HG03342 (cell line): ENCODE results near the gene ITPKC.
A peak's percentile ranks its signal among the peaks of the same experiment; 100 is the strongest.
"Not testable (repeated sequence)": the region's sequence is repeated elsewhere in the genome, so short reads cannot be mapped to it uniquely, and the experiment has no call there.

Experiments
- ATAC-seq: cut with Tn5 transposase; IDR thresholded peaks from one replicate; pipeline ENCODE4 v1.9.1; 2021; ENCODE audit warnings: mild to moderate bottlenecking, moderate library complexity; ENCODE audit not compliant: unreplicated experiment

The ITPKC gene

DNA sequence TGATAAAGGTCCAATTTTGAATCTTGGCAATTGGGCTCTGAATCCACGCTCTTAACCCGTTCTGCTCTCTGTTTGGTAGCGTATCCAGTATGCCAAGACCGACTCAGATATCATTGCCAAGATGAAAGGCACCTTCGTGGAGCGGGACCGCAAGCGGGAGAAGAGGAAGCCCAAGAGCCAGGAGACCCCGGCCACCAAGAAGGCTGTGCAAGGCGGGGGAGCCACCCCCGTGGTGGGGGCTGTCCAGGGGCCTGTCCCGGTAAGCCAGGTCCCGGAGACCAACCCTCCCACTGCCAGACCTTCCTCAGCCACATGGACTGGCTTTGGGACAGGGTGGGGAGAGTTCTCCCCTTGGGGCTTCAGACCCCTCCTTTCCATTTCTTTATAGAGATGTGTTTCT lies 42.4 kb downstream of the ITPKC start:
- ATAC-seq: no peak

DNA sequence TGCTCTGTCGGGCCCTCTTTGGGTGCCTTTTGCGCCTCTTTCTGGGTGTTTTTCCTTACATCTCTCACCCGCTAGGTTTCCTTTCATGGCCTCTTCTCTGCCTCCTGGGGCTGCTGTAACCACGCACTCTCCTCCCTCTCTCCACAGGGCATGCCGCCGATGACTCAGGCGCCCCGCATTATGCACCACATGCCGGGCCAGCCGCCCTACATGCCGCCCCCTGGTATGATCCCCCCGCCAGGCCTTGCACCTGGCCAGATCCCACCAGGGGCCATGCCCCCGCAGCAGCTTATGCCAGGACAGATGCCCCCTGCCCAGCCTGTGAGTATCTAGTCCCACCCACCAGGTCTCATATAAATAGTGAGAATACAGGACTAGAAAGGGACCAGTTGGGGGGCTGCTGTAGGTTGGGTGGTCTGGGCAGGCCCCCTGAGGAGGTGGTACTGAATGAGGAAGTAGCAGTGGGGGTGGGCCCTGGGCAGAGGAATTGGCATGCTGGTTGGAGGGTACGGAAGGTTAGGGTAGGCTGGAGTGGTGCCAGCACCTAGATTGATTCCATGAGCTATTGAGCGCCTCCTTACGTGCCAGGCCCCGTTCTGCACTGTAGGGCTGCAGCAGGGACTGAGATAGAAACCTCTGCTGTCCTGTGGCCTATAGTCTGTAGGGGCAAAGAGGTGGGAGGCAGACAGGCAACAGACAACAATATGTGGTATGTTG lies 46.0 kb downstream of the ITPKC start:
- no peak for ATAC-seq

DNA sequence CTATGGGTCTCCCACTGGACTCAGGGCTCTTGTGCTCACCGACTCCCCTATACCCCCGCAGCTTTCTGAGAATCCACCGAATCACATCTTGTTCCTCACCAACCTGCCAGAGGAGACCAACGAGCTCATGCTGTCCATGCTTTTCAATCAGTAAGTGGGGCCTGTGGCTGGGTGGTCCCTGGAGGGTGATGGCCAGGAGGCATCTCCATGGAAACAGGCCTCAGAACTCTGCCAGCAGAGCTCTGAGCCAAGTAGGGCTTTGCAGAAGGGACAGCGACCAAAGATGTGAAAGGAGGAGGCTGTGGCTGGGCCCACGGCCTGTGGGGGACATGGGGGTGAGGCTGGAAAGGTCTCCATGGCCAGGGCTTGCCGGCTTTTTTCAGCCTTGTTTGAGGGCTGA lies 46.6 kb downstream of the ITPKC start:
- no peak for ATAC-seq

DNA sequence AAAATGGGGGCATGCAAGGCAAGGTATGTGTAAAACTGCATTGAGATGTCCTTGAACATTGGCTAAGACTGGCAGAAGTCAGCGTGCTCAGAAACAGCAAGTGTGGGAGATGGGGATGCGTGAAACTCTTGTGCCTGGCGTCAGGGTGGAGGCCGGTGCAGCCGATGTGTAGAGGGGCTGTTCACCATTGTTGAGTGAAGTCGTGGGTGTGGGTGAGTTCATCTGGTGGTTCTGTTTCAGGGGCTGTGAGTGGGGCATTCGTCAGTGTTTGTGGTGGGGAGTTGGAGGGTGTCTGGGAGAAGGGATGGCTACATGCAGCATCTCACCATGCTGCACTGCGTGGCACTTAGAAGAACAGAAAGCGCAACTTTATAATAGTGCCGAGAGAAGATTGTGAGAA lies 47.1 kb downstream of the ITPKC start:
- ATAC-seq: no peak

DNA sequence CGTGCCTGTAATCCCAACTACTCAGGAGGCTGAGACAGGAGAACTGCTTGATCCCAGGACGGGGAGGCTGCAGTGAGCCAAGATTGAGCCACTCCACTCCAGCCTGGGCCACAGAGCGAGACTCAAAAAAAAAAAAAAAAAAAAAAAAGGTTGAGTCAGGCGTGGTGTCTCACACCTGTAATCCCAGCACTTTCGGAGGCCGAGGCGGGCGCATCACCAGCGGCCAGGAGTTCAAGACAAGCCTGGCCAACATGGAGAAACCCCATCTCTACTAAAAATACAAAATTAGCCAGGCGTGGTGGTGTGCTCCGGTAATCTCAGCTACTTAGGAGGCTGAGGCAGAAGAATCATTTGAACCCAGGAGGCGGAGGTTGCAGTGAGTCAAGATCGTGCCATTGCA lies 49.5 kb downstream of the ITPKC start:
- ATAC-seq: not testable (repeated sequence)

DNA sequence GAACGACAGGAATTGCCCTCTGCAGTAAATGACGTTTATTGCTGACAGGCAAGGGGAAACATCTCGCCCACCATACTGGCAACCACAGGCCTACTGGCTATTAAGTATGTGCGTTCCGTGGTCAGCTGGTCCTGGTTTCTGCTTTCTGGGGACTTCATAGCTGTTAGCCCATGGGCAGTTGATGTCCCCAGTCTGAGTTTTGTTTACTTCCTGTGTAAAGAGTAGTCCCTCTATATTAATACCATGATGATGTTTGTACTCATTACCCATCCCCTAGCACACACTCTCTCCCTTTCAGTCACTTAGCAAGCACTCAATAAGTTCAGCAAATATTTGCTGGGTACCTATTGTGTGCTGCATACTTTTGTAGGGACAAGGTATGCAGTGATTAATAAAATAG lies 52.0 kb downstream of the ITPKC start:
- no peak for ATAC-seq

DNA sequence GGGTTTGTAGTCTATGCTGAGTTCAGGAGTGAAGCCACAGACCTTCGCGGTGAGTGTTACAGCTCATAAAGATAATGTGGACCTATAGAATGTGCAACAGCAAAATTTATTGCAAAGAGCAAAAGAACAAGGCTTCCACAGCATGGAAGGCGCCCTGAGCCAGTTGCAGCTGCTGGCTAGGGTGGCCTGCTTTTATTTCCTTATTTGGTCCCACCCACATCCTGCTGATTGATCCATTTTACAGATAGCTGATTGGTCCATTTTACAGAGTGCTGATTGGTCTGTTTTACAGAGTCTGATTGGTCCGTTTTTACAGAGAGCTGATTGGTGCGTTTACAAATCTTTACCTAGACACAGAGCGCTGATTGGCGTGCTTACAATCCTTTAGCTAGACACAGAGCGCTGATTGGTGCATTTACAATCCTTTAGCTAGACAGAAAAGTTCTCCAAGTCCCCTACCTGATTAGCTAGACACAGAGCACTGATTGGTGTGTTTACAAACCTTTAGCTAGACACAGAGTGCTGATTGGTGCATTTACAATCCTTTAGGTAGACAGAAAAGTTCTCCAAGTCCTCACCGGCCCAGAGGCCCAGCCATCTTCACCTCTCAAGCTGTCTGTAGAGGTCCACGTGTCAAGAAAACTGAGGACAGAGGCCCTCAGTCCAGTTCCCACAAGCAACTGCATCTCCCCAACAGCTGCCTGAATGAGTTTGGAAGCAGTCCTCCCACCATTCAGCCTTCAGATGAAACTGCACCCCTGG lies 54.4 kb downstream of the ITPKC start:
- ATAC-seq: not testable (repeated sequence)

DNA sequence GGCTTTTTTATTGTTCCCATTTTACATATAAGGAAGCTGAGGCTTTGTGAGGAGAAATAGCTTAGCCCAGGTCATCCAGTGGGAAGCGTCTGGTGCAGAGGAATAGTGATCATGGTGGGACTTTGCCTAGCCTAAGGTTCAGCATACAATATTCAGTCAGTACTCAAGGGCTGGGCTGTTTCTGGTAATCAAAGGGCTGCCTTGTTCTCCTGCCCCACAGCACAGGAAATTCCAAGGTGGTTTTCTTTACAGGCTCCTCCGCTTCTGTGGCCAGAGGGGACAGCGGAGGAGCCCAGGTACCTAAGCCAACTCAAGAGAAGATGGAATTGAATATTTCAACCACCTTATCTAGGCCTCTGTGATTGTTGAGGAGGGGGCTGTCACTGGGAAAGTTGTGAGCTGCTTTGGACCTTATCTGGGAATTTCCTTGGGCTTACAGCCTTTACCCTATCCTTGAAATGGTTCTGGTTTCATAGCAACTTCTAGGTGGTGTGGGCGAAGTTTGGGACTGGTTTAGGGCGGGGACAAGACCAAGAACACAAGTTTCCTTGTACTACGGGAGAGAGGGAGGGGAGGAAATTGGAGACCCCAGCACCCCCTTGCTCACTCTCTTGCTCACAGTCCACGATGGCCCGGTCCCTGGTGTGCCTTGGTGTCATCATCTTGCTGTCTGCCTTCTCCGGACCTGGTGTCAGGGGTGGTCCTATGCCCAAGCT lies 58.2 kb downstream of the ITPKC start, which contains the start of gene MIA:
Gene MIA, plus strand, starts transcription at position 606 of the 716 bp plus-strand sequence. Its CDS starts 22 bp downstream, at position 628.
- ATAC-seq: no peak

DNA sequence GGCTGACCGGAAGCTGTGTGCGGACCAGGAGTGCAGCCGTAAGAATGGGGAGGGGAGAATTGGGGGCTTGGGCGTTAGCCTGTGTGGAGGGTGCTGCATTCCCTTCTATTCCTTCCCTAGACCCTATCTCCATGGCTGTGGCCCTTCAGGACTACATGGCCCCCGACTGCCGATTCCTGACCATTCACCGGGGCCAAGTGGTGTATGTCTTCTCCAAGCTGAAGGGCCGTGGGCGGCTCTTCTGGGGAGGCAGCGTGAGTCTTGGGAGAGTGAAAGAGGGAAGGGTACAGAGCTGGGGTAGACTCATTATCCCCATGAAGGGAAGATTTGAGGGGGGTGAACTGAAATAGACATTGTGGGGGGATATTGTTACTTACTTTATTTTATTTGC lies 58.7 kb downstream of the ITPKC start:
- ATAC-seq: no peak

DNA sequence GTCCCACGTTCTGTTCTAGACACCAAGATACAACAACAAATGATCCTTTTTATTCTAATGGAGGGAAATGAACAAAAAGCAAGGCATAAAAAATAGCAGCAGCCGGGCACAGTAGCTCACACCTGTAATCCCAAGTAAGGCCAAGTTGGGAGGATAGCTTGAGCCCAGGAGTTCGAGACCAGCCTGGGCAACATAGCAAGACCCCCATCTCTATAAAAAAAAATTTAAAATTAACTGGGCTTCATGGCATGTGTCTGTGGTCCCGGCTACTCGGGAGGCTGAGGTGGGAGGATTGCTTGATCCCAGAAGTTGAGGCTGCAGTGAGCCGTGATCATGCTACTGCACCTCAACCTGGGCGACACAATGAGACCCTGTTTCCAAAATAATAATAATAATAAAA lies 59.5 kb downstream of the ITPKC start:
- ATAC-seq: no peak

DNA sequence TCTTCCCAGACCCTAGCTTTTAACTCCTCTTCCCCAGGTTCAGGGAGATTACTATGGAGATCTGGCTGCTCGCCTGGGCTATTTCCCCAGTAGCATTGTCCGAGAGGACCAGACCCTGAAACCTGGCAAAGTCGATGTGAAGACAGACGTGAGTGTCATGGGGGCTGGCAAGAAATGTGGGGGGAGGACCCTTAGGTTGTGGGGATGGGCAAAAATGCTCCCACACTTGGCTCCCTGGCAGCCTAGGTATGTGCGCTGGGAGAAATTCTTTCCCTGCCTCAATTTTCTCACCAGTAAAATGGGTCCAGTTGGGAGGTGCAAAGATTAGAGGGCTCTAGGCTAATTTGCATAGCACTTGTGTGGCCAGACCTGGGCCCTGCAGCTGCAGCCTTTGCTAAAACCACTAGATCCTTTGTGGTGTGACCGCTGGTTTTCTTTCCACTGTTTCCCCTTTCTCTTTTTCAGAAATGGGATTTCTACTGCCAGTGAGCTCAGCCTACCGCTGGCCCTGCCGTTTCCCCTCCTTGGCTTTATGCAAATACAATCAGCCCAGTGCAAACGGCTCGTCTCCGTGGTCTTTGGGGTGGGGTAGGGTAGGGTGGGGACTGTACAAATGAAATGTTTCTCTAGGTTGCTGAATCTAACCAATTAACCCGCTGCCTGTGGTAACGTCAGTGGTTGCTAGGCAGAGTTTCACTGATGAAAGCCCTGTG lies 60.2 kb downstream of the ITPKC start:
- ATAC-seq: peak; percentile 61

DNA sequence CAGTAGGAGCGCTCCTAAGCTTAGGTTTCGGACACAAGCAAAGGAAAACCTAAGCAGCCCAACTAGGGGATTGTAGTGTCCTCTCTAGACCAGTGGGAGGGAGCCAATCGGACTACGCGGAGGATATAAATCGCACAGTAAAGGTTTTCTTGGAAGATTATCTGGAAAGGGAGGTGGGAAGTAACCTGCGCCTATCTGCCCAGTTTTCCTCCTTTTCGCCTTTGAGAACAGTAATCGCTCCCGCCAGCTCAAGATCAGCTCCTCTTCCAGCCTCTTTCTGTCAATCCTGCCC lies 60.7 kb downstream of the ITPKC start:
- ATAC-seq: no peak

DNA sequence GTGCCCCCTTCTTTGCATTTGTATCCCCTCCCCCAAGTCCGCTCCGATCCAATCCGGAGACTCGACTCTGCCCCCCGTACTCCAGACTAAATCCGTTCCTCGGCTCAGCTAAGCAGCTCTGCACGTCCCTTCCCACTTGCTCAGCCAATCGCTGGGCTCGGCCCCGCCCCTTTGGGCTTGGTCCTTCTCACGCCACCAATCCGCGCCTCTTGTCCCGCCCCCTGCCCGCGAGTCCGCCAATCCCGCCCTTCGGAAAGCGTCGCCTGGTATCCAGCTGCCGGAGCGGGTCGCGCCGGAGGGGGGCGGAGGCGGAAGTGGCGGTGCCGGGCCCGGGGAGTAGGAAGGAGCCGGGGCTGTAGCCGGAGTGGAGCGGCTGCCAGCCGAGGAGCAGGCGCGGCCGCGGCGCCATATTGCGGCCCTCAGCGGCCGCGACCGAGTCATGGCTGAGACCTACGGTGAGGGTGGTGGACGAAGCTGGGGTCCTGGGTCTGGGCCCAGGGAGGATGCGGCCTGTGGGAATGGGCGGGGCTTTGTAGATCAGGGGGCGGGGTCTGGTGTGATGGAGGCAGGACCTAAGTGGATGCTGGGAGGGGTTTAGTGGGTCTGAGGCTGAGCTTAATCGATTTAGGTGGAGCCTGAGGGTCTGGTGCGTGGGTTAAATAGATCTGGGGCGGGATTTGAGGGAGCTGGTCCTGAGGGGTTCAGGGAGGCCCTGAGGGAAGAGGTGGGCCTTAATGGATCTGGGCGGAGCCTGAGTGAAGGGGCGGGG lies 61.2 kb downstream of the ITPKC start, which contains the start of gene RAB4B:
Gene RAB4B, plus strand, starts transcription at position 311 of the 769 bp plus-strand sequence. Its CDS starts 129 bp downstream, at position 440.
- peak; percentile 55 for ATAC-seq

DNA sequence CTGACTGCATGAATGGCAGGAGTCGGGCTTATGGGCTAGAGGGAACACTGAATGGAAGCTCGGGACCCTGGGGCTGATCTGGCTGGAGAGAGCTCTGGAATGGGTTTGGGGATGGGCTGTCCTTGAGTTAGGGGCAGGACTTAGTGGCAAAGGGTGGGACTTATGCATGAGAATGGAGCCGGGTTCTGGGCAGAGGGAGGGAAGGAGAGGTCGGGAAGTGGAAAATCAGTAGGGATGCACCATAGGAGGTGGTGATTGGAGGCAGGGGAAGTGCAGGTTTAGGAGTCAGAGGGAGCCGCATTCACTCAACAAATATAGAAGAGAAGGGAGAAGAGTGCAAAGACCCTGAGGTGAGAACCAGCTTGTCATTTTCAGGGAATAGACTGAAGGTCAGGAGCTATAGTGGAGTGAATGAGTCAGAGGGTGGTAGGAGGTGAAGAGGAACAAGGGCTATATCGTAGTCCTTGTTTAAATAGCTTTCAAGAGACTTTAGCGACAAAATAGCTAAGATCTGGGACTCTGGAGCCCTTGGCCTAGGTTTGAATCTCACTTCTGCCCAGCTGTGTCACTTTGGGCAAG lies 61.9 kb downstream of the ITPKC start:
- no peak for ATAC-seq

DNA sequence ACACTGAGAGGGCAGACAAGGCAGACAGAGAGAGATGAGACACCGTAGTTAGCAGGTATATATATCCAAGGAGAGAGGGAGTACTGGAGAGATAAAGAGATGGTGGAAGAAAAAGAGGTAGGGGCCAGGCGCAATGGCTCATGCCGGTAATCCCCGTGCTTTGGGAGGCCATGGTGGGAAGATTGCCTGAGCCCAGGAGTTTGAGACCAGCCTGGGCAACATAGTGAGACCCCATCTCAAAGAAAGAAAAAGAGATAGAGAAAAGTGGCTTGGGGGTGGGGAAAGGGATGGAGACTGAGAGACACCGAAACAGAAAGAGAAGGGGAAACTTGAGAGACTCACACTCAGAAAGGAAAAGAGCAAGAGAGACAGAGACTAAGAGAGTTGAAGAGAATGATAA lies 63.7 kb downstream of the ITPKC start:
- ATAC-seq: no peak

DNA sequence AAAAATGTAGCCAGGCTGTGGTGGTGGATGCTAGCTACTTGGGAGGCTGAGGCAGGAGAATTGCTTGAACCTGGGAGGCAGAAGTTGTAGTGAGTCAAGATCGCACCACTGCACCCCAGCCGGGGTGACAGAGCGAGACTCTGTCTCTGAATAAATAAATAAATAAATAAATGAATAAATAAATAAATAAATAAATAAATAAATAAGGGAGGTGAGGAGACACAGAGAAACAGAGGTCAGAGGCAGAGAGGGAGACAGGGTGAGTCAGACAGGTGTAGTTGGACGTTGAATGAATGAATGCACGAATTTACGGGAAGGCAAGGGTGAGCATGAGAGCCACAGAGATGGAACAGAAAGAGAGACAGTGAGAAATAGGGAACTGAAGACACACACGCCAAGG lies 64.2 kb downstream of the ITPKC start:
- no peak for ATAC-seq

DNA sequence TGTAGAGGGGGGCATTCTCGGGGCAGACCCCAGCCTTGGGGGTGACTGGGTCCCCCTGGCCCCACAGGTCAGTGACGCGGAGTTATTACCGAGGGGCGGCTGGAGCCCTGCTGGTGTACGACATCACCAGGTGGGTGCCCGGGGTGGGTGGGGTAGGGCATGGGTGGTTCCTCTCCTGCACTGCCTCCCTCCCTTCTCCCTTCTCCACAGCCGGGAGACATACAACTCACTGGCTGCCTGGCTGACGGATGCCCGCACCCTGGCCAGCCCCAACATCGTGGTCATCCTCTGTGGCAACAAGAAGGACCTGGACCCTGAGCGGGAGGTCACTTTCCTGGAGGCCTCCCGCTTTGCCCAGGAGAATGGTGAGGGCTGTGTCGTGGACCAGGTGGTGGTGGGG lies 66.8 kb downstream of the ITPKC start:
- ATAC-seq: no peak

DNA sequence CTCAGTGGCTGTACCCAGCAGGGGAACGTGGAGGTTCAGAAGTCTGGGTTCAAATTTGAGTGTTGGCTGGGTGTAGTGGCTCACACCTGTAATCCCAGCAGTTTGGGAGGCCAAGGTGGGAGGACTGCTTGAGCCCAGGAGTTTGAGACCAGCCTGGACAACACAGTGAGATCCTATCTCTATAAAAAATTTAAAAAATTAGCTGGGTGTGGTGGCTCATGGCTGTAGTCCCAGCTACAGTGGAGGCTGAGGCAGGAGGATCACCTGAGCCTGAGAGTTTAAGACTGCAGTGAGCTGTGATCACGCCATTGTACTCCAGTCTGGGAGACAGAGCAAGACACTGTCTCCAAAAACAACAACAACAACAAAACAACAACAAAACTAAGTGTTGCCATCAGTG lies 67.2 kb downstream of the ITPKC start:
- not testable (repeated sequence) for ATAC-seq

DNA sequence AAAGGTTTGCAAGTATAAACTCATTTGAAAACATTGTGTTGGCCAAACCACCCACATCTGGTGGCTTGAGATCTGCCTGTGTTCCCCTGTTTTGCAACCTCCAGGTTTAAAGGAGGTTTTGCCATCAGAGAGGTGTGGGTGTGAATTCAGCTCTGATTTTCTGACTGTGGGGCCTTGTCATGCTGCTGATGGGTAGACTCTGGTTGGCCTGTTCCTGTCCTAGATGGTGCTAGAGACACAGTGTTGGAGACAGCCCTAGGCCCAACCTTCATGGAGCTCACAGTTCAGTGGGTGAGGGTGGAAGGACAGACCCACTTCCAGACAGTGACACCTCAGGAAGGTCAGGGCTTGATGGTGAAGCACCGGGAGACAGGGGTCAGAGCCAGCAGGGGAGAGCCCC lies 68.6 kb downstream of the ITPKC start:
- ATAC-seq: no peak
